GM23338 (cell line): Measurements from ENCODE around the gene MBNL1. TPM values are rescaled to one million over a fixed set of nuclear protein-coding genes. Genes with fewer than 3 reads are reported as not detected.

Experiments
- ATAC-seq: fragments of 200-7000 bp; cut with Tn5 transposase; 3 replicates; pipeline ENCODE4 v1.9.1; 2020
- DNase-seq: peaks from one replicate; pipeline ENCODE4 v3.0.0-alpha.2; 2015; ENCODE audit warnings: low spot score
- H2AFZ ChIP-seq: fragments of 200-600 bp; sonication (generic); 2 replicates; pipeline ENCODE4 v1.8.0; 2016; ENCODE audit warnings: antibody characterized with exemption, mild to moderate bottlenecking, moderate library complexity
- H3F3A ChIP-seq: fragments of 200-600 bp; sonication (generic); replicated peaks from 2 replicates; pipeline ENCODE4 v1.8.0; 2017; ENCODE audit warnings: antibody characterized with exemption, mixed run types, low read depth
- H3K27ac ChIP-seq: fragments of 200-600 bp; sonication (generic); 2 replicates; pipeline ENCODE4 v1.6.1; 2016; ENCODE audit warnings: low read depth
- H3K27me3 ChIP-seq: fragments of 200-600 bp; sonication (generic); 2 replicates; pipeline ENCODE4 v1.8.0; 2016; ENCODE audit warnings: mild to moderate bottlenecking, mixed run types, moderate library complexity; ENCODE audit not compliant: insufficient read depth
- H3K36me3 ChIP-seq: fragments of 200-600 bp; sonication (generic); 2 replicates; pipeline ENCODE4 v1.8.0; 2016; ENCODE audit warnings: mild to moderate bottlenecking; ENCODE audit not compliant: insufficient read depth
- H3K4me1 ChIP-seq: fragments of 200-600 bp; sonication (generic); 2 replicates; pipeline ENCODE4 v1.8.0; 2016; ENCODE audit warnings: mild to moderate bottlenecking, moderate library complexity; ENCODE audit not compliant: insufficient read depth
- H3K4me2 ChIP-seq: fragments of 200-600 bp; sonication (generic); 2 replicates; pipeline ENCODE4 v1.7.1; 2017; ENCODE audit warnings: mixed run types
- H3K4me3 ChIP-seq: fragments of 200-600 bp; sonication (generic); 2 replicates; pipeline ENCODE4 v1.6.1; 2016; ENCODE audit warnings: mixed run types
- H3K79me2 ChIP-seq: fragments of 200-600 bp; sonication (generic); replicated peaks from 2 replicates; pipeline ENCODE4 v1.8.0; 2017; ENCODE audit warnings: mild to moderate bottlenecking; ENCODE audit not compliant: insufficient read depth
- H3K9me2 ChIP-seq: fragments of 200-600 bp; sonication (generic); 2 replicates; pipeline ENCODE4 v1.8.0; 2017; ENCODE audit not compliant: insufficient read depth
- H4K20me1 ChIP-seq: fragments of 200-600 bp; sonication (generic); replicated peaks from 2 replicates; pipeline ENCODE4 v1.8.0; 2017; ENCODE audit warnings: mild to moderate bottlenecking; ENCODE audit not compliant: insufficient read depth
- H3K27ac Mint-ChIP-seq: 2 replicates; pipeline ENCODE4 v1.8.0; 2020; ENCODE audit warnings: inconsistent platforms, mild to moderate bottlenecking, moderate library complexity, mixed read lengths
- H3K27me3 Mint-ChIP-seq: 3 replicates; pipeline ENCODE4 v1.8.0; 2022; ENCODE audit warnings: low read depth, mild to moderate bottlenecking, moderate library complexity, mixed read lengths, inconsistent platforms; ENCODE audit not compliant: insufficient read depth, poor library complexity
- H3K36me3 Mint-ChIP-seq: 3 replicates; pipeline ENCODE4 v1.8.0; 2021; ENCODE audit warnings: low read depth, mild to moderate bottlenecking, inconsistent platforms, moderate library complexity, mixed read lengths
- H3K4me1 Mint-ChIP-seq: 3 replicates; pipeline ENCODE4 v1.8.0; 2020; ENCODE audit warnings: mild to moderate bottlenecking, inconsistent platforms, mixed read lengths
- H3K4me3 Mint-ChIP-seq: 3 replicates; pipeline ENCODE4 v1.8.0; 2021; ENCODE audit warnings: moderate library complexity, mild to moderate bottlenecking, inconsistent platforms, mixed read lengths
- H3K9me3 Mint-ChIP-seq: 3 replicates; pipeline ENCODE4 v1.8.0; 2020; ENCODE audit warnings: moderate library complexity, mild to moderate bottlenecking, inconsistent platforms, mixed read lengths
- ETS1 ChIP-seq: IDR thresholded peaks from 2 replicates; pipeline ENCODE4 v1.6.1; 2016; ENCODE audit warnings: antibody characterized with exemption
- EZH2 ChIP-seq: fragments of 200-600 bp; sonication (generic); IDR thresholded peaks from one replicate; pipeline ENCODE4 v1.8.0; 2017; ENCODE audit warnings: antibody characterized with exemption, mild to moderate bottlenecking, low read depth; ENCODE audit not compliant: unreplicated experiment
- EZH2phosphoT487 ChIP-seq: fragments of 200-600 bp; sonication (generic); IDR thresholded peaks from one replicate; pipeline ENCODE4 v1.8.1; 2018; ENCODE audit warnings: antibody characterized with exemption; ENCODE audit not compliant: unreplicated experiment
- JUNB ChIP-seq: IDR thresholded peaks from one replicate; pipeline ENCODE4 v1.6.1; 2016; ENCODE audit warnings: antibody characterized with exemption; ENCODE audit not compliant: unreplicated experiment
- ZNF331 ChIP-seq: fragments of 250-450 bp; sonication (Bioruptor Pico); IDR thresholded peaks from 2 replicates; pipeline ENCODE4 v1.5.0; 2020; ENCODE audit warnings: low read depth, mild to moderate bottlenecking, moderate library complexity
- polyA plus RNA-seq: library from polyadenylated mRNA; unstranded; fragments of >200 nt; fragmentation: Nextera tagmentation; extraction: Ambion mirVana; gene quantifications from 2 replicates; pipeline ENCODE4 v1.2.1, GENCODE V29; 2016
- total RNA-seq: library from RNA; depleted of rRNA; stranded (reverse); fragments of >200 nt; shearing (Covaris generic); gene quantifications from 2 replicates; pipeline ENCODE4 v1.2.3, GENCODE V29; 2014
- TF ChIP-seq, protein P1 (sequence below): IDR thresholded peaks from one replicate; pipeline ENCODE4 v1.6.1; 2018; ENCODE audit warnings: antibody characterized with exemption; ENCODE audit not compliant: unreplicated experiment
- TF ChIP-seq, protein P2 (sequence below), 2 experiments: fragments of 200-600 bp in 1 of 2; sonication (generic) in 1 of 2; conservative IDR thresholded peaks; 2 replicates each; pipeline versions ENCODE4 v1.5.1 to v1.6.1; 2016 to 2017; ENCODE audit warnings: antibody characterized with exemption in 2 of 2, low read depth in 2 of 2, mild to moderate bottlenecking in 2 of 2, moderate library complexity in 1 of 2

Gene MBNL1
- total and polyA plus RNA-seq, 2 experiments from 2014 or later = 9.4 to 23.2 TPM

- no peaks in the 10 kb centered on the region for H3F3A ChIP-seq
- no peak for ATAC-seq
- H3K4me3 ChIP-seq = no peak overlapping the region
- Mint-ChIP-seq H3K4me1 (peaks cover 10% of the 10 kb centered on the region), H3K4me3 (no peak overlapping the region), H3K36me3 (no peaks in the 10 kb centered on the region), H3K9me3 (no peaks in the 10 kb centered on the region), H3K27ac (no peak overlapping the region), H3K27me3 (no peaks in the 10 kb centered on the region)
- H3K4me1 ChIP-seq = no peaks in the 10 kb centered on the region; the same call in 1 of the 2 replicates
- no peak overlapping the region for H3K27ac ChIP-seq
- no peak for DNase-seq
- H3K4me2 ChIP-seq = no peak overlapping the region
- H4K20me1 ChIP-seq = no peaks in the 10 kb centered on the region
- no peaks in the 10 kb centered on the region for H3K27me3 ChIP-seq
- TF ChIP-seq ETS1 = no peak
- no peak for TF ChIP-seq ZNF331 (CRISPR knock-in tag)
- TF ChIP-seq EZH2 = no peak
- no peak for TF ChIP-seq JUNB
- no peaks in the 10 kb centered on the region for H3K36me3 ChIP-seq
- peaks cover 29% of the 10 kb centered on the region; the same call in 1 of the 2 replicates for H3K79me2 ChIP-seq
- H3K9me2 ChIP-seq = no peaks in the 10 kb centered on the region
- no peak overlapping the region for H2AFZ ChIP-seq
Measured at GRCh38 chr3:152350776-152351175, 82.0 kb downstream of the MBNL1 start.

- peaks cover 10% of the 10 kb centered on the region for H3K4me1 Mint-ChIP-seq
- no peaks in the 10 kb centered on the region for H3K36me3 ChIP-seq
Measured at GRCh38 chr3:152352554-152352953, 83.8 kb downstream of the MBNL1 start.

DNA sequence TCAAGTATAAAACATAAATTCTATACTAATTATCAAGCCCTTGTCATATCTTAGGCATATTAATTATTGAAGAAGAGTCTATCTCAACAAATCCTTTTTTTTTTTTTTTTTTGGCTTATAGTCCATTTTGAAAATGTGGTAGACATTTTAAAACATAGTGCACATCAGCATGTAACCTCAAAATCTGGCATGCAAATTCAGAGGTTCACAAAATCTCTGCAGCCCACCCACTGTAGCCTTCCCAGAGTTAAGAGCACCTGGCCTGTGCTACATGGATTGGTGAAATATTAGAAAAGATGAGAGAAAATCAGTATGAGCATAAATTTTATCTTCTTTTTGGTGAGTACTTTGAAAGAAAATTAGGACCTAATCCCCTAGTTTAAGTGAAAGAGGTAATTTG lies 84.8 kb downstream of the MBNL1 start:
- H3K4me1 Mint-ChIP-seq = peaks cover 10% of the 10 kb centered on the region
- no peaks in the 10 kb centered on the region for H3K27me3 Mint-ChIP-seq
- H3K9me2 ChIP-seq = no peaks in the 10 kb centered on the region
- no peaks in the 10 kb centered on the region for H3K27me3 ChIP-seq
- no peaks in the 10 kb centered on the region for H4K20me1 ChIP-seq
- H3F3A ChIP-seq = no peaks in the 10 kb centered on the region
- no peak overlapping the region for H2AFZ ChIP-seq
- H3K27ac ChIP-seq = no peak overlapping the region
- H3K4me1 ChIP-seq = no peaks in the 10 kb centered on the region; the same call in 1 of the 2 replicates
- no peak overlapping the region for H3K4me2 ChIP-seq
- H3K9me3 Mint-ChIP-seq = no peaks in the 10 kb centered on the region
- ATAC-seq (no peak), DNase-seq (no peak)
- no peak overlapping the region for H3K27ac Mint-ChIP-seq
- H3K4me3 ChIP-seq = no peak overlapping the region
- H3K36me3 ChIP-seq = no peaks in the 10 kb centered on the region
- peaks cover 38% of the 10 kb centered on the region; the same call in 1 of the 2 replicates for H3K79me2 ChIP-seq
- H3K4me3 Mint-ChIP-seq = no peak overlapping the region
- H3K36me3 Mint-ChIP-seq = no peaks in the 10 kb centered on the region
- TF ChIP-seq EZH2 (no peak), JUNB (no peak), ETS1 (no peak)
- TF ChIP-seq, protein P1, sequence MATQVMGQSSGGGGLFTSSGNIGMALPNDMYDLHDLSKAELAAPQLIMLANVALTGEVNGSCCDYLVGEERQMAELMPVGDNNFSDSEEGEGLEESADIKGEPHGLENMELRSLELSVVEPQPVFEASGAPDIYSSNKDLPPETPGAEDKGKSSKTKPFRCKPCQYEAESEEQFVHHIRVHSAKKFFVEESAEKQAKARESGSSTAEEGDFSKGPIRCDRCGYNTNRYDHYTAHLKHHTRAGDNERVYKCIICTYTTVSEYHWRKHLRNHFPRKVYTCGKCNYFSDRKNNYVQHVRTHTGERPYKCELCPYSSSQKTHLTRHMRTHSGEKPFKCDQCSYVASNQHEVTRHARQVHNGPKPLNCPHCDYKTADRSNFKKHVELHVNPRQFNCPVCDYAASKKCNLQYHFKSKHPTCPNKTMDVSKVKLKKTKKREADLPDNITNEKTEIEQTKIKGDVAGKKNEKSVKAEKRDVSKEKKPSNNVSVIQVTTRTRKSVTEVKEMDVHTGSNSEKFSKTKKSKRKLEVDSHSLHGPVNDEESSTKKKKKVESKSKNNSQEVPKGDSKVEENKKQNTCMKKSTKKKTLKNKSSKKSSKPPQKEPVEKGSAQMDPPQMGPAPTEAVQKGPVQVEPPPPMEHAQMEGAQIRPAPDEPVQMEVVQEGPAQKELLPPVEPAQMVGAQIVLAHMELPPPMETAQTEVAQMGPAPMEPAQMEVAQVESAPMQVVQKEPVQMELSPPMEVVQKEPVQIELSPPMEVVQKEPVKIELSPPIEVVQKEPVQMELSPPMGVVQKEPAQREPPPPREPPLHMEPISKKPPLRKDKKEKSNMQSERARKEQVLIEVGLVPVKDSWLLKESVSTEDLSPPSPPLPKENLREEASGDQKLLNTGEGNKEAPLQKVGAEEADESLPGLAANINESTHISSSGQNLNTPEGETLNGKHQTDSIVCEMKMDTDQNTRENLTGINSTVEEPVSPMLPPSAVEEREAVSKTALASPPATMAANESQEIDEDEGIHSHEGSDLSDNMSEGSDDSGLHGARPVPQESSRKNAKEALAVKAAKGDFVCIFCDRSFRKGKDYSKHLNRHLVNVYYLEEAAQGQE = no peak
- TF ChIP-seq, protein P2, sequence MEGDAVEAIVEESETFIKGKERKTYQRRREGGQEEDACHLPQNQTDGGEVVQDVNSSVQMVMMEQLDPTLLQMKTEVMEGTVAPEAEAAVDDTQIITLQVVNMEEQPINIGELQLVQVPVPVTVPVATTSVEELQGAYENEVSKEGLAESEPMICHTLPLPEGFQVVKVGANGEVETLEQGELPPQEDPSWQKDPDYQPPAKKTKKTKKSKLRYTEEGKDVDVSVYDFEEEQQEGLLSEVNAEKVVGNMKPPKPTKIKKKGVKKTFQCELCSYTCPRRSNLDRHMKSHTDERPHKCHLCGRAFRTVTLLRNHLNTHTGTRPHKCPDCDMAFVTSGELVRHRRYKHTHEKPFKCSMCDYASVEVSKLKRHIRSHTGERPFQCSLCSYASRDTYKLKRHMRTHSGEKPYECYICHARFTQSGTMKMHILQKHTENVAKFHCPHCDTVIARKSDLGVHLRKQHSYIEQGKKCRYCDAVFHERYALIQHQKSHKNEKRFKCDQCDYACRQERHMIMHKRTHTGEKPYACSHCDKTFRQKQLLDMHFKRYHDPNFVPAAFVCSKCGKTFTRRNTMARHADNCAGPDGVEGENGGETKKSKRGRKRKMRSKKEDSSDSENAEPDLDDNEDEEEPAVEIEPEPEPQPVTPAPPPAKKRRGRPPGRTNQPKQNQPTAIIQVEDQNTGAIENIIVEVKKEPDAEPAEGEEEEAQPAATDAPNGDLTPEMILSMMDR (conservative IDR thresholded peaks at IDR 0.05; ENCODE audit: low read depth in 2 of 2) = no peak

More at GRCh38 chr3:152352554-152352953, 83.8 kb downstream of the MBNL1 start:
- Mint-ChIP-seq H3K9me3 (no peaks in the 10 kb centered on the region), H3K36me3 (no peaks in the 10 kb centered on the region), H3K27me3 (no peaks in the 10 kb centered on the region), H3K27ac (peak overlapping the region; percentile 31), H3K4me3 (no peak overlapping the region)
- H3K27ac ChIP-seq = no peak overlapping the region
- no peaks in the 10 kb centered on the region for H3K27me3 ChIP-seq
- H3K79me2 ChIP-seq = peaks cover 34% of the 10 kb centered on the region; the same call in 1 of the 2 replicates
- ATAC-seq = peak; percentile 80
- no peaks in the 10 kb centered on the region for H4K20me1 ChIP-seq
- no peak overlapping the region for H2AFZ ChIP-seq
- peak; percentile 24 for DNase-seq
- H3K4me3 ChIP-seq = no peak overlapping the region
- H3K4me2 ChIP-seq = no peak overlapping the region
- TF ChIP-seq EZH2phosphoT487 = no peak
- TF ChIP-seq, protein P2 (conservative IDR thresholded peaks at IDR 0.05; ENCODE audit: low read depth in 2 of 2) = no peak
- no peak for TF ChIP-seq ZNF331 (CRISPR knock-in tag)
- H3K4me1 ChIP-seq = no peaks in the 10 kb centered on the region; the same call in 1 of the 2 replicates
- no peaks in the 10 kb centered on the region for H3F3A ChIP-seq
- no peaks in the 10 kb centered on the region for H3K9me2 ChIP-seq
